Neural cell (in vitro differentiated cells): Measurements from ENCODE around the gene SLCO1C1. TPM values are rescaled to one million over a fixed set of nuclear protein-coding genes. Genes with fewer than 3 reads are reported as not detected.
A peak's percentile ranks its signal among the peaks of the same experiment; 100 is the strongest.

ENCODE experiments used
- H2AFZ ChIP-seq: fragments of 200-600, 300-800 bp; sonication (generic), shearing (Covaris generic); 2 replicates; pipeline ENCODE4 v1.6.0; 2014; ENCODE audit warnings: low read depth, mild to moderate bottlenecking, antibody characterized with exemption, low read length, moderate library complexity
- H3F3A ChIP-seq: fragments of 200-600 bp; shearing (Covaris generic); 2 replicates; pipeline ENCODE4 v1.6.1; 2016; ENCODE audit warnings: mild to moderate bottlenecking, moderate library complexity, mixed read lengths, antibody characterized with exemption, low read length; ENCODE audit not compliant: insufficient read depth, poor library complexity, severe bottlenecking
- H3K27ac ChIP-seq: fragments of 200-600, 300-800 bp; sonication (generic), shearing (Covaris generic); 2 replicates; pipeline ENCODE4 v1.5.1; 2014; ENCODE audit warnings: mild to moderate bottlenecking, low read length, moderate library complexity
- H3K27me3 ChIP-seq: fragments of 300-800, 200-600 bp; sonication (generic), shearing (Covaris generic); 2 replicates; pipeline ENCODE4 v1.6.0; 2014; ENCODE audit warnings: mild to moderate bottlenecking, low read depth, low read length, moderate library complexity; ENCODE audit not compliant: insufficient read depth
- H3K36me3 ChIP-seq: fragments of 300-800, 200-600 bp; sonication (generic), shearing (Covaris generic); 2 replicates; pipeline ENCODE4 v1.5.1; 2014; ENCODE audit warnings: mild to moderate bottlenecking, antibody characterized with exemption, low read length, moderate library complexity; ENCODE audit not compliant: insufficient read depth
- H3K4me2 ChIP-seq: fragments of 300-800, 200-600 bp; sonication (generic), shearing (Covaris generic); 2 replicates; pipeline ENCODE4 v1.6.0; 2014; ENCODE audit warnings: mild to moderate bottlenecking, low read length
- H3K4me3 ChIP-seq: fragments of 300-800, 200-600 bp; sonication (generic), shearing (Covaris generic); 2 replicates; pipeline ENCODE4 v1.5.1; 2014; ENCODE audit warnings: mild to moderate bottlenecking, low read length, moderate library complexity
- H3K79me2 ChIP-seq: fragments of 200-600 bp; shearing (Covaris generic); replicated peaks from 2 replicates; pipeline ENCODE4 v1.6.0; 2014; ENCODE audit warnings: mild to moderate bottlenecking, low read length, moderate library complexity; ENCODE audit not compliant: insufficient read depth
- H3K9ac ChIP-seq: fragments of 300-800, 200-600 bp; sonication (generic), shearing (Covaris generic); 2 replicates; pipeline ENCODE4 v1.6.1; 2016; ENCODE audit warnings: mild to moderate bottlenecking, low read length, mixed read lengths
- H3K9me2 ChIP-seq: fragments of 200-600 bp; shearing (Covaris generic); 2 replicates; pipeline ENCODE4 v1.6.1; 2016; ENCODE audit warnings: mild to moderate bottlenecking, low read length, mixed read lengths; ENCODE audit not compliant: insufficient read depth
- H3K9me3 ChIP-seq: fragments of 200-600, 300-800 bp; sonication (generic), shearing (Covaris generic); 2 replicates; pipeline ENCODE4 v1.6.1; 2016; ENCODE audit warnings: mild to moderate bottlenecking, mixed run types, low read length, moderate library complexity, mixed read lengths
- H4K20me1 ChIP-seq: fragments of 200-600 bp; shearing (Covaris generic); 2 replicates; pipeline ENCODE4 v1.6.1; 2016; ENCODE audit warnings: mild to moderate bottlenecking, mixed run types; ENCODE audit not compliant: insufficient read depth
- EP300 ChIP-seq: fragments of 450-650 bp; conservative IDR thresholded peaks from 2 replicates; pipeline ENCODE4 v1.6.1; 2014; ENCODE audit warnings: antibody characterized with exemption, mild to moderate bottlenecking, moderate library complexity; ENCODE audit not compliant: poor library complexity, severe bottlenecking
- EZH2 ChIP-seq: fragments of 200-600, 300-800 bp; shearing (Covaris generic), sonication (generic); IDR thresholded peaks from 2 replicates; pipeline ENCODE4 v1.6.1; 2014; ENCODE audit warnings: antibody characterized with exemption, low read length, borderline replicate concordance, mild to moderate bottlenecking; ENCODE audit not compliant: insufficient read depth, poor library complexity, severe bottlenecking
- MXI1 ChIP-seq: fragments of 450-650 bp; conservative IDR thresholded peaks from 2 replicates; pipeline ENCODE4 v1.6.1; 2014; ENCODE audit warnings: antibody characterized with exemption, mild to moderate bottlenecking; ENCODE audit not compliant: poor library complexity, severe bottlenecking
- POLR2AphosphoS5 ChIP-seq: IDR thresholded peaks from 2 replicates; pipeline ENCODE4 v1.6.1; 2012
- RAD21 ChIP-seq: fragments of 450-650 bp; conservative IDR thresholded peaks from 2 replicates; pipeline ENCODE4 v1.6.1; 2014; ENCODE audit warnings: antibody characterized with exemption, mild to moderate bottlenecking, moderate library complexity
- SMC3 ChIP-seq: fragments of 450-650 bp; conservative IDR thresholded peaks from 2 replicates; pipeline ENCODE4 v1.6.1; 2014; ENCODE audit warnings: antibody characterized with exemption, mild to moderate bottlenecking, moderate library complexity; ENCODE audit not compliant: poor library complexity
- TAF1 ChIP-seq: IDR thresholded peaks from 2 replicates; pipeline ENCODE4 v1.6.1; 2012; ENCODE audit warnings: low read depth
- polyA minus RNA-seq: library from RNA; depleted of rRNA, polyadenylated mRNA; stranded (reverse); fragments of >200 nt; gene quantifications from 2 replicates; pipeline ENCODE4 v1.2.3, GENCODE V29; 2014
- polyA plus RNA-seq: library from polyadenylated mRNA; depleted of rRNA; stranded (reverse); fragments of >200 nt; gene quantifications from 2 replicates; pipeline ENCODE4 v1.2.3, GENCODE V29; 2014
- TF ChIP-seq, protein P1 (sequence below): fragments of 450-650 bp; IDR thresholded peaks from 2 replicates; pipeline ENCODE4 v1.5.1; 2014; ENCODE audit warnings: antibody characterized with exemption, mild to moderate bottlenecking, moderate library complexity; ENCODE audit not compliant: poor library complexity, severe bottlenecking
- TF ChIP-seq, protein P2 (sequence below): IDR thresholded peaks from 2 replicates; pipeline ENCODE4 v1.6.1; 2012; ENCODE audit warnings: borderline replicate concordance

The SLCO1C1 gene, protein sequence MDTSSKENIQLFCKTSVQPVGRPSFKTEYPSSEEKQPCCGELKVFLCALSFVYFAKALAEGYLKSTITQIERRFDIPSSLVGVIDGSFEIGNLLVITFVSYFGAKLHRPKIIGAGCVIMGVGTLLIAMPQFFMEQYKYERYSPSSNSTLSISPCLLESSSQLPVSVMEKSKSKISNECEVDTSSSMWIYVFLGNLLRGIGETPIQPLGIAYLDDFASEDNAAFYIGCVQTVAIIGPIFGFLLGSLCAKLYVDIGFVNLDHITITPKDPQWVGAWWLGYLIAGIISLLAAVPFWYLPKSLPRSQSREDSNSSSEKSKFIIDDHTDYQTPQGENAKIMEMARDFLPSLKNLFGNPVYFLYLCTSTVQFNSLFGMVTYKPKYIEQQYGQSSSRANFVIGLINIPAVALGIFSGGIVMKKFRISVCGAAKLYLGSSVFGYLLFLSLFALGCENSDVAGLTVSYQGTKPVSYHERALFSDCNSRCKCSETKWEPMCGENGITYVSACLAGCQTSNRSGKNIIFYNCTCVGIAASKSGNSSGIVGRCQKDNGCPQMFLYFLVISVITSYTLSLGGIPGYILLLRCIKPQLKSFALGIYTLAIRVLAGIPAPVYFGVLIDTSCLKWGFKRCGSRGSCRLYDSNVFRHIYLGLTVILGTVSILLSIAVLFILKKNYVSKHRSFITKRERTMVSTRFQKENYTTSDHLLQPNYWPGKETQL
- polyA plus RNA-seq (not detected in 2 replicates), polyA minus RNA-seq (0.46 TPM in 1 of 2 replicates, not detected in the other)

DNA sequence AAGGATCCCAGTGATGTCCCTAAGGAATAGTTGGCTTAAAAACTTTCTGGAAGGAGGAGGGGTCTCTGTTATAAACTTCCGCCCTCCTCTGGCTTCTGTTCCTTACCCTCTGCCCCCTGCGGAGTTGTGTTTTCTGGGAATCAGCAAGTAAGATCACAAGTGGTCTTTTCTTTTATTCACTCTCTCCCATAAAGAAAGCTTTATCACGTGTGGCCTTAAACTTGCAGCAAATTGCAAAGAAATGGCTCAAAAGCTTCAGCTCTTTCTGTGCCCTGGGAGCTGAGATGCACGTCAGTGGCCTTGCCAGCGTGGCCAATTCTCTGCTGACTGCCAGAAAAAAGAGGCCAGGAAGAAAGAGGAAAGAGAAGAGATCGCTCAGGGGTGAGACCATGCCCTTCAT, at the start of gene SLCO1C1:
TSS of gene SLCO1C1 (plus strand) at position 101 of the 400 bp plus-strand sequence. CDS start 4,245 bp downstream, outside the sequence.
- Histone ChIP-seq H3K36me3 (no peaks in the 10 kb centered on the region), H3F3A (no peaks in the 10 kb centered on the region), H3K9me3 (no peaks in the 10 kb centered on the region), H3K79me2 (no peaks in the 10 kb centered on the region), H3K9me2 (no peaks in the 10 kb centered on the region), H3K27me3 (no peaks in the 10 kb centered on the region), H3K9ac (no peak within 1 kb of the TSS), H4K20me1 (no peaks in the 10 kb centered on the region), H3K4me3 (no peak within 1 kb of the TSS), H3K27ac (no peak within 1 kb of the TSS), H2AFZ (no peak within 1 kb of the TSS), H3K4me2 (no peak within 1 kb of the TSS)
- no peak for TF ChIP-seq MXI1
- TF ChIP-seq, protein P1, sequence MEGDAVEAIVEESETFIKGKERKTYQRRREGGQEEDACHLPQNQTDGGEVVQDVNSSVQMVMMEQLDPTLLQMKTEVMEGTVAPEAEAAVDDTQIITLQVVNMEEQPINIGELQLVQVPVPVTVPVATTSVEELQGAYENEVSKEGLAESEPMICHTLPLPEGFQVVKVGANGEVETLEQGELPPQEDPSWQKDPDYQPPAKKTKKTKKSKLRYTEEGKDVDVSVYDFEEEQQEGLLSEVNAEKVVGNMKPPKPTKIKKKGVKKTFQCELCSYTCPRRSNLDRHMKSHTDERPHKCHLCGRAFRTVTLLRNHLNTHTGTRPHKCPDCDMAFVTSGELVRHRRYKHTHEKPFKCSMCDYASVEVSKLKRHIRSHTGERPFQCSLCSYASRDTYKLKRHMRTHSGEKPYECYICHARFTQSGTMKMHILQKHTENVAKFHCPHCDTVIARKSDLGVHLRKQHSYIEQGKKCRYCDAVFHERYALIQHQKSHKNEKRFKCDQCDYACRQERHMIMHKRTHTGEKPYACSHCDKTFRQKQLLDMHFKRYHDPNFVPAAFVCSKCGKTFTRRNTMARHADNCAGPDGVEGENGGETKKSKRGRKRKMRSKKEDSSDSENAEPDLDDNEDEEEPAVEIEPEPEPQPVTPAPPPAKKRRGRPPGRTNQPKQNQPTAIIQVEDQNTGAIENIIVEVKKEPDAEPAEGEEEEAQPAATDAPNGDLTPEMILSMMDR, result no peak
- TF ChIP-seq EP300, result no peak
- no peak for TF ChIP-seq SMC3
- no peak for TF ChIP-seq TAF1
- TF ChIP-seq, protein P2, sequence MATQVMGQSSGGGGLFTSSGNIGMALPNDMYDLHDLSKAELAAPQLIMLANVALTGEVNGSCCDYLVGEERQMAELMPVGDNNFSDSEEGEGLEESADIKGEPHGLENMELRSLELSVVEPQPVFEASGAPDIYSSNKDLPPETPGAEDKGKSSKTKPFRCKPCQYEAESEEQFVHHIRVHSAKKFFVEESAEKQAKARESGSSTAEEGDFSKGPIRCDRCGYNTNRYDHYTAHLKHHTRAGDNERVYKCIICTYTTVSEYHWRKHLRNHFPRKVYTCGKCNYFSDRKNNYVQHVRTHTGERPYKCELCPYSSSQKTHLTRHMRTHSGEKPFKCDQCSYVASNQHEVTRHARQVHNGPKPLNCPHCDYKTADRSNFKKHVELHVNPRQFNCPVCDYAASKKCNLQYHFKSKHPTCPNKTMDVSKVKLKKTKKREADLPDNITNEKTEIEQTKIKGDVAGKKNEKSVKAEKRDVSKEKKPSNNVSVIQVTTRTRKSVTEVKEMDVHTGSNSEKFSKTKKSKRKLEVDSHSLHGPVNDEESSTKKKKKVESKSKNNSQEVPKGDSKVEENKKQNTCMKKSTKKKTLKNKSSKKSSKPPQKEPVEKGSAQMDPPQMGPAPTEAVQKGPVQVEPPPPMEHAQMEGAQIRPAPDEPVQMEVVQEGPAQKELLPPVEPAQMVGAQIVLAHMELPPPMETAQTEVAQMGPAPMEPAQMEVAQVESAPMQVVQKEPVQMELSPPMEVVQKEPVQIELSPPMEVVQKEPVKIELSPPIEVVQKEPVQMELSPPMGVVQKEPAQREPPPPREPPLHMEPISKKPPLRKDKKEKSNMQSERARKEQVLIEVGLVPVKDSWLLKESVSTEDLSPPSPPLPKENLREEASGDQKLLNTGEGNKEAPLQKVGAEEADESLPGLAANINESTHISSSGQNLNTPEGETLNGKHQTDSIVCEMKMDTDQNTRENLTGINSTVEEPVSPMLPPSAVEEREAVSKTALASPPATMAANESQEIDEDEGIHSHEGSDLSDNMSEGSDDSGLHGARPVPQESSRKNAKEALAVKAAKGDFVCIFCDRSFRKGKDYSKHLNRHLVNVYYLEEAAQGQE, result no peak
- no peak for TF ChIP-seq RAD21
- no peak for TF ChIP-seq EZH2
- TF ChIP-seq POLR2AphosphoS5, result no peak

DNA sequence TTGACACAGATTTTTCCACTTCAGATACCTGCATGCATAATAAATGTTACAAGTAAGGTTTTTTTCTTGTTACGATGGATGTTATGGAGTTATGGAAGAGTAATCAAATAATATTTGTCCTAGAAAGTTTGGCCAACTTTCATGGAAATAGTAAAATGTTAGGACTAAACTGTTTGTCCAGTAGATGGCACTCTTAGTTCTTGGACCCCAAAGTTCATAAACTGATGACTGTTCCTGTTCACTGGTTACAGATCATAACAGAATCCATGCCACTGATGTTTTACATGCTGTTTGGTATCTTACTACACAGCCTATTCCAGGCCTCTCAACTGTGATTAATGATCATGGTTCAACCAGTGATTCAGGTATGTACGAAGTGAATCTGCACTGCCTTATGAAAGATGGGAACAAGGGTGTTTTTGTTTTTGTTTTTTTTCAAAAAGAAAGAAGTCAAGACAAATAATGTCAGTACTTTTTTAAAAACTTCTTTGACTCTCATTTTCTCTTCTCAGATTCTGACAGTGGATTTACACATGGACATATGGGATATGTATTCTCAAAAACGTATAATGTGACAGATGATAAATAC, 48.8 kb upstream of the SLCO1C1 start:
- no peak overlapping the region for H2AFZ ChIP-seq

More for the DNA sequence above, 48.8 kb upstream of the SLCO1C1 start:
- Histone ChIP-seq H4K20me1 (no peaks in the 10 kb centered on the region), H3K27me3 (no peaks in the 10 kb centered on the region), H3K9ac (no peak overlapping the region), H3K9me2 (no peaks in the 10 kb centered on the region), H3K4me3 (no peak overlapping the region), H3F3A (no peaks in the 10 kb centered on the region), H3K79me2 (no peaks in the 10 kb centered on the region), H3K4me2 (no peak overlapping the region), H3K27ac (no peak overlapping the region), H3K36me3 (no peaks in the 10 kb centered on the region), H3K9me3 (no peaks in the 10 kb centered on the region)
- TF ChIP-seq MXI1, result no peak
- no peak for TF ChIP-seq EZH2
- peak; percentile 77 for TF ChIP-seq RAD21
- TF ChIP-seq, protein P1, result peak; percentile 73
- no peak for TF ChIP-seq EP300
- TF ChIP-seq POLR2AphosphoS5, result no peak
- peak; percentile 74 for TF ChIP-seq SMC3
- TF ChIP-seq, protein P2, result no peak
- no peak for TF ChIP-seq TAF1
